Suprapubic skin (tissue), 4 donors: ENCODE data around the gene PLB1. TPM values are rescaled to one million over a fixed set of nuclear protein-coding genes. Genes with fewer than 3 reads are reported as not detected.

Experiments used
- DNase-seq, 2 donors: peaks; one replicate each; pipeline ENCODE4 v3.0.0-alpha.2; 2019; ENCODE audit warnings: low spot score in 2 of 2
- H3K27ac ChIP-seq: fragments of 200-600 bp; sonication (generic); one replicate; pipeline ENCODE4 v1.5.1; 2019
- H3K27me3 ChIP-seq: fragments of 200-600 bp; sonication (generic); one replicate; pipeline ENCODE4 v1.5.1; 2019
- H3K36me3 ChIP-seq: fragments of 200-600 bp; sonication (generic); one replicate; pipeline ENCODE4 v1.5.1; 2019
- H3K4me1 ChIP-seq: fragments of 200-600 bp; sonication (generic); one replicate; pipeline ENCODE4 v1.5.1; 2019
- H3K4me3 ChIP-seq: fragments of 200-600 bp; sonication (generic); one replicate; pipeline ENCODE4 v1.5.1; 2019; ENCODE audit warnings: mild to moderate bottlenecking
- H3K9me3 ChIP-seq: fragments of 200-600 bp; sonication (generic); one replicate; pipeline ENCODE4 v1.5.1; 2019
- EP300 ChIP-seq: sonication (generic); formaldehyde crosslinking; IDR thresholded peaks from one replicate; pipeline ENCODE4 v1.6.1; 2017; ENCODE audit warnings: antibody characterized with exemption
- POLR2A ChIP-seq, 2 donors: fragments of 450-650 bp; IDR thresholded peaks; one replicate each; pipeline ENCODE4 v1.6.1; 2017; ENCODE audit warnings: antibody characterized with exemption in 2 of 2, mild to moderate bottlenecking in 2 of 2, moderate library complexity in 2 of 2
- POLR2AphosphoS5 ChIP-seq, 3 donors: sonication (generic); formaldehyde crosslinking; IDR thresholded peaks; one replicate each; pipeline ENCODE4 v1.6.1; 2017; ENCODE audit warnings: antibody characterized with exemption in 3 of 3
- WGBS: methylation state at CpG from one replicate; pipeline ENCODE4 v1.1.5; 2018; 5-methylcytosine and 5-hydroxymethylcytosine counted together
- total RNA-seq, 4 donors: library from RNA; depleted of rRNA; stranded (reverse); fragments of >200 nt; gene quantifications; one replicate each; pipeline ENCODE4 v1.1.0, GENCODE V29; 2016
- TF ChIP-seq, protein P1 (sequence below), 2 donors: fragments of 200-600 bp in 1 of 2; fragments of 450-650 bp in 1 of 2; sonication (generic) in 1 of 2; IDR thresholded peaks; one replicate each; pipeline ENCODE4 v1.5.1; 2016 to 2019; ENCODE audit warnings: antibody characterized with exemption in 2 of 2, mild to moderate bottlenecking in 1 of 2, moderate library complexity in 1 of 2

Gene PLB1
- total RNA-seq, 4 donors from 2014 or later, result 3.9 to 21.6 (median 9.1) TPM

DNA sequence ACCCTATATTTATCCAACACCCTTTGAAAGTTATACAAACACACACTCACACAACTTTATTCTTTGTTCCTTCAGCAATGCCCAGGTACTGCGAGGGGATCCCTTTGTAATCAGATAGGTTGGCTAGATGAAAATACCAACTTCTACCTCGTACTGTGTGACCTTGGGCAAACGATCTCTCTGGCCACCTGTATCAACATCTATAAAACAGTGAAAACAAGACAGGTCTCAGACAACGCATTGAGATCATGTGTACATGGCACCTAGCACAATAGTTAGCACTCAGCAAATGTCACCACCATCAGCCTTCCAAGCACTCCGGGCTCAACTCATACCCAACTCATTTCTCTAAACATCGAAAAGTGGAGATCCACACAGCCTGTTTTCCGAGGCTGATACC, 137.3 kb downstream of the PLB1 start:
- peak overlapping the region; percentile 85 for H3K27ac ChIP-seq
- peaks cover 32% of the 10 kb centered on the region for H3K4me1 ChIP-seq
- no peaks in the 10 kb centered on the region for H3K36me3 ChIP-seq
- WGBS, result 92% methylated on average over 7 of the region's 7 CpGs
- no peak overlapping the region for H3K4me3 ChIP-seq
- DNase-seq, result no peak
- TF ChIP-seq EP300 (no peak), POLR2A (IDR thresholded peaks at IDR 0.05) (no peak), POLR2AphosphoS5 (IDR thresholded peaks at IDR 0.05) (no peak)
- TF ChIP-seq, protein P1, sequence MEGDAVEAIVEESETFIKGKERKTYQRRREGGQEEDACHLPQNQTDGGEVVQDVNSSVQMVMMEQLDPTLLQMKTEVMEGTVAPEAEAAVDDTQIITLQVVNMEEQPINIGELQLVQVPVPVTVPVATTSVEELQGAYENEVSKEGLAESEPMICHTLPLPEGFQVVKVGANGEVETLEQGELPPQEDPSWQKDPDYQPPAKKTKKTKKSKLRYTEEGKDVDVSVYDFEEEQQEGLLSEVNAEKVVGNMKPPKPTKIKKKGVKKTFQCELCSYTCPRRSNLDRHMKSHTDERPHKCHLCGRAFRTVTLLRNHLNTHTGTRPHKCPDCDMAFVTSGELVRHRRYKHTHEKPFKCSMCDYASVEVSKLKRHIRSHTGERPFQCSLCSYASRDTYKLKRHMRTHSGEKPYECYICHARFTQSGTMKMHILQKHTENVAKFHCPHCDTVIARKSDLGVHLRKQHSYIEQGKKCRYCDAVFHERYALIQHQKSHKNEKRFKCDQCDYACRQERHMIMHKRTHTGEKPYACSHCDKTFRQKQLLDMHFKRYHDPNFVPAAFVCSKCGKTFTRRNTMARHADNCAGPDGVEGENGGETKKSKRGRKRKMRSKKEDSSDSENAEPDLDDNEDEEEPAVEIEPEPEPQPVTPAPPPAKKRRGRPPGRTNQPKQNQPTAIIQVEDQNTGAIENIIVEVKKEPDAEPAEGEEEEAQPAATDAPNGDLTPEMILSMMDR (IDR thresholded peaks at IDR 0.05), result no peak
- no peaks in the 10 kb centered on the region for H3K9me3 ChIP-seq
- H3K27me3 ChIP-seq, result no peaks in the 10 kb centered on the region

DNA sequence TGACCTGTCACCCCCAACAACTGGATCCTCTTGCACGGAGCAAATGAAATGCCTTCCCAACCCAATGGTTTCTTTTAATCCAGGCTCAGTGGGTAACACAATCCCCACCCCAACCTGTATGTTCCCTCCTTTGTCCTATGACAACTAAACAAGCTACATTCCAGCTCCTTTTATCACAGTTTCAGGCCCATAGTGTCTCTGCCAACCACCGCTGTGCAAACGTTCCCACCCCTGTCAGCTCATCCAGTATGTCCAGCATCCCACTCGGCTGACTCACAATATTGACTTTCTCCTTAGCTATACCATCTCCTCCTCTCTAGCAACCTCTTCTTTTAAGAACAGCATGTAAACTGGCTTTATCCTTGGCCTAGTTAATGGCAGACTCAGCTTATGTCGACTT, 137.9 kb downstream of the PLB1 start:
- H3K36me3 ChIP-seq, result no peaks in the 10 kb centered on the region
- 75% methylated on average over 5 of the region's 5 CpGs for WGBS
- no peak overlapping the region for H3K4me3 ChIP-seq
- TF ChIP-seq POLR2AphosphoS5 (IDR thresholded peaks at IDR 0.05), result no peak
- TF ChIP-seq POLR2A (IDR thresholded peaks at IDR 0.05), result no peak
- peak; percentile 63 for TF ChIP-seq EP300
- TF ChIP-seq, protein P1 (IDR thresholded peaks at IDR 0.05), result no peak
- H3K9me3 ChIP-seq, result no peaks in the 10 kb centered on the region
- DNase-seq, result no peak
- no peaks in the 10 kb centered on the region for H3K27me3 ChIP-seq
- H3K4me1 ChIP-seq, result peaks cover 32% of the 10 kb centered on the region
- H3K27ac ChIP-seq, result peak overlapping the region; percentile 85

DNA sequence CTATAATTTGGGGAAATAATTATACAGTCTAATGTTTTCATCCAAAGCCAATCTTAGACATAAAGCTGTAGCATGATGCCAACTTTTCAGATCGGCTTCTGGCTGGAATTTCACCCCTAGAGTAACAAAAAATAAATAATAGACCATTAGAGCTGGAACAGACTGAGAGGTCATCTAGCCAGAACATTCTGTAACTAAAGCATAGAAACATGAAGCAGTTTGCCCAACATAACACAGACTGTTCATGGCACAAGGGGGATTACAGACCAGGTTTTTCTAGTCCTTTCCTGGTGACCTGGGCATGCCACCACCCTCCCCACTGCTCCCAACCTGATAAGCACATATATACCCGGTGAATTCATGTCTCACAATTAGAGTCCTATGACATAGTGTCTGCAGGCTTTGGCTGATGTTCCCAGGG, 139.3 kb downstream of the PLB1 start:
- Histone ChIP-seq H3K4me1 (peaks cover 32% of the 10 kb centered on the region), H3K36me3 (no peaks in the 10 kb centered on the region), H3K27ac (peak overlapping the region; percentile 85), H3K27me3 (no peaks in the 10 kb centered on the region), H3K4me3 (no peak overlapping the region), H3K9me3 (no peaks in the 10 kb centered on the region)
- WGBS, result 57% methylated on average over 2 of the region's 2 CpGs
- no peak for DNase-seq
- TF ChIP-seq POLR2A (IDR thresholded peaks at IDR 0.05) (no peak), EP300 (peak; percentile 86)

DNA sequence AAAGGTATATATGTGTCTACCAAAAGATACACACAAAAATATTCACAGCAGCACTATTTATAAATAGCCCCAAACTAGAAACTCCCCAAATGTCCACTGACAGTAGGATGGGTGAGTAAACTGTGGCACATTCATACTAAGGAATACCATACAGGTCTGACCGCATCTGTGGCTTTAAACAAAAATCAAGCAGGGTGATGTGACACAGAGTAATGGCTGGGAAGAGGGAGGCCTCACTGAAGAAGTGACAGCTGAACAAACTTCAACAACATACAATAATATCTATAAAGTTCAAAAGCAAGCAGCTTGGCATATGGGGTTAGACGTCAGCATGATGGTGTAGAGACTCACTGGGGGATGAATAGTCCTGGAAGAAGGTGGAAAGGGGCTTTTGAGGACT, 140.6 kb downstream of the PLB1 start:
- H3K27ac ChIP-seq, result peak overlapping the region; percentile 85
- H3K4me3 ChIP-seq, result no peak overlapping the region
- TF ChIP-seq POLR2A (IDR thresholded peaks at IDR 0.05) (no peak), POLR2AphosphoS5 (IDR thresholded peaks at IDR 0.05) (no peak), EP300 (no peak)
- TF ChIP-seq, protein P1 (IDR thresholded peaks at IDR 0.05), result no peak
- no peak for DNase-seq
- no peaks in the 10 kb centered on the region for H3K27me3 ChIP-seq
- 94% methylated on average over 2 of the region's 2 CpGs for WGBS
- H3K4me1 ChIP-seq, result peaks cover 32% of the 10 kb centered on the region
- H3K9me3 ChIP-seq, result no peaks in the 10 kb centered on the region
- no peaks in the 10 kb centered on the region for H3K36me3 ChIP-seq

DNA sequence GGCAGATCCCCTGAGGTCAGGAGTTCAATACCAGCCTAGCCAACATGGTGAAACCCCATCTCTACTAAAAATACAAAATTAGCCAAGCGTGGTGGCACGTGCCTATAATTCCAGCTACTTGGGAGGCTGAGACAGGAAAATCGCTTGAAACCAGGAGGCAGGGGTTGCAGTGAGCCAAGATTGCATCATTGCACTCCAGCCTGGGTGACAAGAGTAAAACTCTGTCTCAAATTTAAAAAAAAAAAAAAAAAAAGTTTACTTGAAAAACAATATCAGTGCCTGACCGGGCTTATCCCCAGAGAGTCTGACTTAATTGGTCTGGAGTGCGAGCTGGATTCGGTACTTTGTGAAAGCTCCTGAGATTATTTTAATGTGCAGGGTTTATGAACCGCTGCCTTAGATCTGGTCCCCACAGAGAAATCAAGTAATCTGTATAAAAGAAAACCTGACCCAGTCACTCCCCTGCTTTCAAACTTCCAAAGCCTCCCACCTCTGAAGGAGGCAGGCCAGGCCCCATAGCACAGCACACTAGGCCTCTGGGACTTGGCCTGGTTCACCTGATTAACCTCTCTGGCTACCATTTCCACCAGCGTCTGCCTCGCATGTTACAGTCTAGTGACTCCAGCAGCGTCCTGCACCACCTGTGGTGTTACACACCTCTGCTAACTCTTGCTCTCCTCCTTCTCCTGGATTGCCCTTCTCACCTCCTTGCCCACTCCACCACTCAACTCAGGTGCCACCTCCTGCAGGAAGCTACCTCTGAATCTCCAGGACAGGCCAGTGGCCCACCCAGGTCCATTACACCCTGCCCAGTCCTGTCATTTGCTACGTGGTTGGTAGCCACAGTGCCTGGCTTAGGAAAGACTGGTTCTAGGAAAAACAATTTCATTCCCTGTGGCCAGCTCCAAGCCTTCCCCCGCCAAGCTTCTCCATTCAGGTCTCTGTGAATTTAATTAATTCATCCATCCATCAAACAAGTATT, 141.5 kb downstream of the PLB1 start:
- Histone ChIP-seq H3K4me1 (peaks cover 32% of the 10 kb centered on the region), H3K4me3 (no peak overlapping the region), H3K9me3 (no peaks in the 10 kb centered on the region), H3K36me3 (no peaks in the 10 kb centered on the region), H3K27me3 (no peaks in the 10 kb centered on the region), H3K27ac (peak overlapping the region; percentile 85)
- TF ChIP-seq, protein P1 (IDR thresholded peaks at IDR 0.05), result no peak
- TF ChIP-seq EP300 (no peak), POLR2AphosphoS5 (IDR thresholded peaks at IDR 0.05) (peak in 1 of 3 donors; percentile 10), POLR2A (IDR thresholded peaks at IDR 0.05) (no peak)
- DNase-seq, result no peak
- whole genome bisulfite sequencing, result 77% methylated on average over 11 of the region's 12 CpGs
